GM18520 (cell line): ENCODE results near the gene GLB1L2.

Source experiments
- ATAC-seq: cut with Tn5 transposase; IDR thresholded peaks from one replicate; pipeline ENCODE4 v1.9.1; 2021; ENCODE audit not compliant: unreplicated experiment

Gene GLB1L2

GRCh38 chr11:134383576-134384221, 51.9 kb downstream of the GLB1L2 start:
- ATAC-seq = no peak

GRCh38 chr11:134384406-134384805, 52.6 kb downstream of the GLB1L2 start:
- ATAC-seq = no peak

- no peak for ATAC-seq
Measured at GRCh38 chr11:134385171-134385570, 53.4 kb downstream of the GLB1L2 start.

DNA sequence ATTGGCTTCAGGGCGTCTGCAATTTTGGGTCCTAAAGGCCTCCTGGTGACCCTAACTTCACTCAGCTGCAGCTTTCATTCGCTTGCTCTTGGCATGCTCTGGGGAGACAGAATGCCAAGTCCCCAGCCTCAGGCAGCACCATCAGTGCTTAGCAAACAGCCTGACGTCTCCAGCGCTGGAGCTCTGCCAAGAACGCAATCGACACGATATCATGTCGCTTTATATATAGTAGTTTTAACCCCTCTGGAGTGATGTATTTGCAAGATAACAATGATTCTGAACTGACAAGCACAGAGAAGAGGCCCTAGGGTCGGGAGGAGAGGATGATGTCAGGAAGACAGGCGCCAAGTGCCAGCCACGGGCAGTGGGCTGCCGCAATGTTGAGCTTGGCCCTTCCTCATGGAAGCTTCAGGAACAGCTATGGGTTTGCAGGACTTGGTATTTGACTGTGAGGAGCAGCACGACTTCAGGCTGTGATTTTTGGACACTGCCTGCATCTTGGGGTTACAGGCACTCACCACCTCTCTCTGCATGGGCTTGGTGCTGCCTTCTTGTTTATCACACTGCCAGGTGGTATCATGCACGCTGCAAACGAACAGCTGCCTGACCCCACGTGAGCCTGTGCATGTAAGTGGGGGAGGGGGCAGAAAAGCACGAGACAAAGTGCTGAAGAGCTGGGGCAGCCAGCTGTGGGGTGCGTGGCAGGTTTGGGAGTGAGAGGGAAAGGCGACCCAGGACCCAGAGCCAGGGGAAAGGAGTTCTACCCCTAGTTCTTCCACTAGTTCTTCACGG, 54.2 kb downstream of the GLB1L2 start:
- no peak for ATAC-seq

GRCh38 chr11:134386945-134387344, 55.2 kb downstream of the GLB1L2 start:
- no peak for ATAC-seq

- no peak for ATAC-seq
Measured at GRCh38 chr11:134387501-134387900, 55.7 kb downstream of the GLB1L2 start.

DNA sequence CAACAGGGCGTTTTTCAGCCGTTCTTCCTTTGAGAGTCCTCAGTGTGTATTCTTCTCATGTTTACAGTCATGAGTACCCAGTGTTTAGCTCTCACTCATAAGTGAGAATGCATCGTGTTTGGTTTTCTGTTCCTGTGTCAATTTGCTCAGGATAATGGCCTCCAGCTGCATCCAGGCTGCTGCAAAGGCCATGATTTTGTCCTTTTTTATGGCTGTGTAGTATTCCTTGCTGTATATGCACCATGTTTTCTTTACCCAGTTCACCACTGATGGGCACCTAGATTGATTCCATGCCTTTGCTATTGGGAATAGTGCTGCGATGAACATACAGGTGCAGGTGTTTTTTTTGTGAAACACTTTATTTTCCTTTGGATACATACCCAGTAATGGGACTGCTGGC, 56.8 kb downstream of the GLB1L2 start:
- no peak for ATAC-seq

DNA sequence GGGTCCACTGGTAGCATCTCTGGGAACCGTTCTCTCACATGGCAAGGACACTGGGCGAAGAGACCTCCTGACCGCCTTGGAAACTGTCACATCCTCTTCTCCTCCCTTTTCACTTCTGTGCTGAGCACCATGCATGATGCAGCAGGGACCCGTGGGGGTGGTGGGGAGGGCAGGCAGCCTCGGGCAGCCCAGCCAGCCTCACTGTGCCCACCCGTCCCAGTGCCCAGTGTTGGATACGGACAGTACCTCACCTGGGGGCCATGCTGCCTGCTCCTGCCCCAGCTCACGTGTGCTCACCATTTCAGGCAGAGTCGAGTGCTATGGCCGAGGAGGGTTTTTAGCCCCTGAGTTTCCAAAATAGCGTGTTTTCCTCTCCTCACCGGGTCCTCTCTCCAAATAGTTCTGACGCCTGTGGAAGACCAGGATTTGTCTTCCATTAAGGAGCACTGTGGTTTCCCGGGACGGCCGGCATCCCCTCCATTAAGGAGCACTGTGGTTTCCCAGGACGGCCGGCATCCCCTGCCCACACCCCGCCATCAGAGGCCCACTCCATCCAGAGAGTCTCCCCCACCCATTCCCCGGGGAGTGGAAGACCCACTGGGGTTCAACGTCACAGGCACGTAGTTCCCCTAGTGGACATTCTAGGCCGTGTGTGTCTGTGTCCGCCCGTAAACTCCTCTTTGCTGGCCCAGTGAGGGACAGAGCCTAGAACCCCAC, 57.8 kb downstream of the GLB1L2 start:
- no peak for ATAC-seq

- no peak for ATAC-seq
Measured at GRCh38 chr11:134390706-134391569, 59.1 kb downstream of the GLB1L2 start.

GRCh38 chr11:134391656-134392055, 59.9 kb downstream of the GLB1L2 start:
- no peak for ATAC-seq

DNA sequence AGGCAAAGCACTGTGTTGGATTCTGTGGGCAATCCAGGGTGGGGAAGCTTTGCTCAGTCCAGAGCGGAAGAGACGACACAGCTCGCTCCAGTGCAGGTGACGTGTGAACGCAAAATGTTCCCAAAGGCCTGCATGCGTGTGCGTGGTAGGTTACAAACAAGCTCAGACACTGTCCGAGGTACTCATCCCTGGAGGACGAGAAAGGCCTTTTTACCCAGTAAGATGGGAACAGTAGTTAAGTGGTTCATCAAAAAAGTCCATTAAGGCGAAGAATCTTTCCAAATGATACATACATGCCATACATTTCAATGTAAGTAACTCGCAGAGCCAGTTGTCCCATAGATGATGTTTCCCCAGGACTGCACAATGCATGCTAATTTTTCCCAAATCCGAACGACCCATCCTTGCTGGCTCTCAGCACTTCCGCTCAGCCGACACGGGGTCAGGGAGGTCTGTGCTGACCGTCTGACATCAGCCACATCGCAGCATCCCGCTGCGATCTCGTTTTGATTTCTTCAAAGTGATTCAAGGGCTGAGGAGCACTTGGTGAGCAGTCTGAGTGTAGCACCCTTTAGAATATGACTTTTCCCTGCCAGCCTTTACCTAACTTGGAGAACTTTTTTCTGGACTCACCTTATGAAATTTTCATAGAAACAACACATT, 61.3 kb downstream of the GLB1L2 start:
- no peak for ATAC-seq

DNA sequence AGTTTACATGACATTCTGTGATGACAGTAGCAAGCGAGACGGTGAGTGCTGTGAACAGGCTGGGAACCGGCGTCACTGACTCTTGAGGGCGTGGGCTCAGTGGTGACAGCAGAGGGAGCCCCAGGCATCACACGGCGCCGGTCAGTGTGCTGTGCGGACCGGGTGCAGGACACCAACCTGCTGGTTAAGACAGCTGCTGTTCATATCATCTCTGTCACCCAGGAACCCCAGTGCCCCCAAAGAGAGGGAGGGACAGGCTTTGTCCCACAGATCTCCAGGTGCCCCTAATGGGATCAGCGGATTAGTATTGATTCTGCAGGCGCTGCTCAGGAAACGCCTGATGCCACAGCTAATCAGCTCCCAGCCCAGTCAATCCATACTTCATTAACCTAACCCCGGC, 61.9 kb downstream of the GLB1L2 start:
- no peak for ATAC-seq

DNA sequence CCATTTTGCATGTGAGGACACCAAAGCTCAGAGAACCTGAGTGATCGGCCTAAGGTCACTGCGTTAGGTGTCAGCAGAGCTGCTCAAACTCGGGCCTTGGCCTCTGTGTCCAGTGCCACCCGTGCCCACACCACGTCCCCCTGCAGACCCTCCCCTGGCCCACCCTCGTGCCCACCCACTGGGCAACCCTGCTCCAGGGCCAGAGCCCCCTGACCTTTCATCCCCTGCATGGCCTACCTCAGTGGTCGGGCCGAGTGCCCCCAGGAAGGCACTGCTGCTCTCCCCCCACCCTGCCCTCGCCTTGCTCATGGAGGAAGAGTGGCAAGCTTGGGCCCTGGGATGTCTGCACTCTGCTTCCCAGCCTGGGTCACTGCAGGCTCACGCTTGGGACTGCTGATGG, 62.5 kb downstream of the GLB1L2 start:
- ATAC-seq = no peak

DNA sequence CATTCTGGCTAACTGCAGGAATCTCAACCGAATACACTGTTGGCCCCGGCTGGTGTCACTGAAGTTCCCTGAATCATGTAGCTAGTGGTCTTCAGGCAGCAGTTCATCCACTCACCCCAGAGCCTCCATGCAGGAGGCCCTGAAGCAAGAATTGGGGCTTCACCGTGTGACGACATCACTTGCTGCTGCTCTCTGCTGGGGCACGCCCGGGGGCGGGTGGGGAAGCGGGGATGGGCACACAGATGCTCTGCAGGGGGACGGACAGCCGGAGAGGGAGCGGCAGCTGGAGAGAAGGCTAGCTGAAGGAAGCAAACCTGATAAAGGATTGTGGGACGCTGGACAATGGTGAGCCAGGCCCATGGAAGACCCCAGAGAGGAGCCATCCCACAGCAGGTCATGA, 63.2 kb downstream of the GLB1L2 start:
- no peak for ATAC-seq

DNA sequence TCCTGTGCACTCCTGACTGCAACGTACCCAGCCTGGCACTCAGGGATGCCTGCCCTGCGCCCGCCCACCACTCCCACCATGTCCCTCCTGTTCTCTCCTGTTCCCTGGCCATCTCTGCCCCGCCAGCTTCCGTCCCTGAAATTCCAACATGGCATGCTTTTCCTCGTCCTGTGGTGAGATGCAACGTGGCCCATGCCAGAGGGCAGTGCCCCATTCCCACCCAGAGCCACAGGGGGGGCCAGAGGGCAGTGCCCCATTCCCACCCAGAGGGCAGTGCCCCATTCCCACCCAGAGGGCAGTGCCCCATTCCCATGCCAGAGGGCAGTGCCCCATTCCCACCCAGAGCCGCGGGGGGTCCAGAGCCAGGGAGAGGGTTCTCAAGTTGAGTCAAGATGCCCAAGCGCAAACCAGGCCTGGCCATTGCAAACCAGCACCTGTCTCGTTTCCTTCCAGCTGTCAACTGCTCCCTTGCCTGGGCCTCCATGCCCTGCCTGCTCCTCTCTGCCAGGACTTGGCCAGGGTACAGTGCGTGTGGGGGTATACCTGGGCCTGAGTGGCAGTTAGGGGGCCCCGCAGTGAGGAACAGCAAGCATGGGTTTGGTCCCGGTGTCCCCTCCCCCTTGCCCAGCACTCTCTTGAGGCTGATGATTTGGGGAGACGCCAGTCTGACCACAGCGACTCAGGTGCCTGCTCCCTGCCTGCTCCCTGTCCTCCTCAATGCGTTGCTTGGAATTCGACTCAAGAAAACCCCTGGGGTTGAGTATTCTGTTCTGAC, 65.7 kb downstream of the GLB1L2 start:
- ATAC-seq = no peak

DNA sequence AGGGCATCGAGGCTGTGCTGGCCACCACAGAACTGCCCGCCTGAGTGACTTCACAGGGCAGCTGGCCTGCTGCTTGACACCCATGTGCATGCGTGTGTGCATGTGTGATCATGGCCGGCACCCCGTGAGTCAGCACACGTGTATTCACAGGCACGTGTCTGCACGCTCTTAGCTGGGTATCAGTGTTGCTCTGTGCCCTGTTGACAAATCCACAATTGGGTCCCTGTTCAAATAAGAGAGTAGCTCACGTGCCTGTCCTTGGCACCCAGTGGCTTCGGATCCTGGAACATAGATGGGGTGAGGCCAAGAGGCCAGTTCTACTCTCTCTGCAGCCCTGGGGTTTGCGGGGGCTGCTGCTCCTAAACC, 66.3 kb downstream of the GLB1L2 start:
- no peak for ATAC-seq

- ATAC-seq = no peak
Measured at GRCh38 chr11:134398644-134399292, 67.0 kb downstream of the GLB1L2 start.

DNA sequence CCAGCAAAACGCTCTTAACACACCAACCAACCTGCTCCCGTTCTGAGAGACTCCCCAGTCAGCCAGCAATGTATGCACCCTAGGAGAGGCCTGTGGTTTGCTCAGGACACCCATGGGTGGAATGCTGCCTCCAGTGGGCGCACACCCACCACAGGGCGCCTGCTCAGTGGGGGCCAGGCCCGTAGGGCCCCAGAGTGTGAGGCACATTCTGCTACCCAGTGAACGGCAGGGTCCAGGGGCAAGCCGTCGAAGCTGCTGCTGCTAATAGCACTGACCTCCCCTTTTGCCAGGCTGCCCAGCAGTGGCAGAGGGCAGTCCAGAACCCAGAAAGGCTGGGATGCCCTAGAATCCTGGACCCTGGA, 67.5 kb downstream of the GLB1L2 start:
- ATAC-seq = no peak

DNA sequence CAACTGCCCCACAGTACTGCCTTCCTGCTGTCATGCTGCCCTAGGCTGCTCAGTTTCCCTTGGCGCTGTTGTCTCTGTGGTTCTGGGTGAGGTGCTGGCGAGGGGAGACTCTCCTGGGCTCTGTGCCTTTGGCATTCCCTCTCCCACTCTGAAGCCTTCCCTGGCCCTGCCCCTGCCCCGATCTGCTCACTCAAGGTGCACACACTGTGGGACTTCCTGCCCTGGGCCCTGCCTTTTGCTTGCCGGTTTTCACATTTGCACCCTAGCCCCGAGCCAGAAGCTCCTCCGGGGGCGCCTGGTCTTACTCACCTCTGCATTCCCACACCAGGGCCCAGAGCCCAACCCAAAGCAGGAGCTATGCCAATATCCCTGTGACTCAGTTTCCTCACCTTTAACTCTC, 68.2 kb downstream of the GLB1L2 start:
- no peak for ATAC-seq
